Stimulated activated CD4-positive, alpha-beta T cell treated with anti-CD3 and anti-CD28 coated beads, Interleukin-2, amount 100 ng/mL, for 48 hours (primary cell): ENCODE measurements around the gene AMZ1.

ENCODE experiments used
- DNase-seq, 2 donors: peaks; one replicate each; pipeline ENCODE4 v3.0.0-alpha.2; 2020

AMZ1 gene, protein sequence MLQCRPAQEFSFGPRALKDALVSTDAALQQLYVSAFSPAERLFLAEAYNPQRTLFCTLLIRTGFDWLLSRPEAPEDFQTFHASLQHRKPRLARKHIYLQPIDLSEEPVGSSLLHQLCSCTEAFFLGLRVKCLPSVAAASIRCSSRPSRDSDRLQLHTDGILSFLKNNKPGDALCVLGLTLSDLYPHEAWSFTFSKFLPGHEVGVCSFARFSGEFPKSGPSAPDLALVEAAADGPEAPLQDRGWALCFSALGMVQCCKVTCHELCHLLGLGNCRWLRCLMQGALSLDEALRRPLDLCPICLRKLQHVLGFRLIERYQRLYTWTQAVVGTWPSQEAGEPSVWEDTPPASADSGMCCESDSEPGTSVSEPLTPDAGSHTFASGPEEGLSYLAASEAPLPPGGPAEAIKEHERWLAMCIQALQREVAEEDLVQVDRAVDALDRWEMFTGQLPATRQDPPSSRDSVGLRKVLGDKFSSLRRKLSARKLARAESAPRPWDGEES

GRCh38 chr7:2687881-2688318 lies at the start of gene AMZ1:
TSS of gene AMZ1 (plus strand) at chr7:2688202. CDS start at chr7:2700452, 12,250 bp downstream.
- no peak for DNase-seq

- DNase-seq = no peak
Observed at GRCh38 chr7:2638224-2638991, 49.6 kb upstream of the AMZ1 start.

GRCh38 chr7:2639181-2639681 lies 48.8 kb upstream of the AMZ1 start:
- DNase-seq = no peak

- DNase-seq = no peak
Observed at GRCh38 chr7:2639695-2640481, 48.1 kb upstream of the AMZ1 start.

DNA sequence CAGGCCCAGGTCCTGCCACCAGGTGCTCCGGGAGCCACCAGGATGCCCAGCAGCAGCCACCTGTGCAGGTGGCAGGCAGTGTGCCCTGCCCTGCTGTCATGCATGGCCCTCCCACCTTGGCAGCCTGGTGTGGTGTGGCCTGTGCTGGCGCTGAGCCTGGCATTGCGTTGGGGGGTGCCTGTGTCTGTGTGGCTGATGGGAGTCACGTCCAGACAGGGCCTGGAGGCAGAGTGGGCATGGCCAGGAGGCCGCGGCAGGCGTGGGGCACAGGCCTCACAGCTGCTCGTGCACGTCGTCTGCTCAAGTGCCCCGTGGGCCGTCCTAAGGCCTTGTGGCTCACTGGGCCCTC lies 47.5 kb upstream of the AMZ1 start:
- DNase-seq = no peak

- no peak for DNase-seq
Observed at GRCh38 chr7:2640846-2641316, 47.1 kb upstream of the AMZ1 start.

DNA sequence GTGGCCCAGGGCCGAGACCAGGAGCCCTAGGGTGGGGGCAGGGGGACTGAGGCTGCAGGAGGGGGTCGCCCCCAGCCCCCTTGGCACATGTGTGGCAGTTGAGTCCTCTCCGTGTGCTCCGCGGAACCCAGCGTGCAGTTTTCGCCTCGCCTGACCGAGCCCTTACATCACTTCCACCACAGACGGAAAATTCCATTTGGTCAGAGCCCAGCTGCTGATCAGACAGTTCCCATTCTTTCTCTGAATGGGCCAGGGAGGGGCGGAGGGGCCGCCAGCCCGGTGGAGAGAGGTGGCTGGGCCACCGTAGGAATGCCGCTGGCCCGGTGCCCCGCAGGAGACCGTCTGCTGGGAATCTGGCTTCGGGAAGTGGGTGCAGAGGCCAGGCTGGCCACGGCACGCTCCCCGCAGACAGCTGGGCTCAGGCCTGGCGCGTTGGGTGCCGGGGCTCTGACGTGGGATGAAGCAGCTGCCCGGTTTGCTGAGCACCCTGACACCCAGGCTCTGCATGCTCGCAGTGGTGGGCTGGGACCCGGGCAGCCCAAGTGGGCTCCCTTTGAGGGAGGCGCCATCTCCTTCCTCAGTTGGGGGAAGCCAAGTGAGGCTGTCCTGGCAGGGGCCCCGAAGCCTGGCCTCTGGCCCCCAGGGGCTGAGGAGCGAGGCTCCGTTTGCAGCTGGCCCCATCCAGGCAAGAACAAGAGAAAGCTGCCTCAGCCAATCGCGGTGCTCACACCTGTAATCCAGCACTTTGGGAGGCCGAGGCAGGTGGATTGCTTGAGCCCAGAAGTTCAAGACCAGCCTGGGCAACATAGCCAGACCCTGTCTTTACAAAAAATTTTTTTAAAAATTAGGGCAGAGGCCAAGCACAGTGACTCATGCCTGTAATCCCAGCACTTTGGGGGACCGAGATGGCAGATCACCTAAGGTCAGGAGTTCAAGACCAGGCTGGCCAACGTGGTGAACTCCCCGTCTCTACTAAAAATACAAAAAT lies 46.3 kb upstream of the AMZ1 start:
- no peak for DNase-seq

GRCh38 chr7:2643386-2644219 lies 44.4 kb upstream of the AMZ1 start:
- no peak for DNase-seq

GRCh38 chr7:2644220-2644561 lies 43.8 kb upstream of the AMZ1 start:
- DNase-seq = no peak

DNA sequence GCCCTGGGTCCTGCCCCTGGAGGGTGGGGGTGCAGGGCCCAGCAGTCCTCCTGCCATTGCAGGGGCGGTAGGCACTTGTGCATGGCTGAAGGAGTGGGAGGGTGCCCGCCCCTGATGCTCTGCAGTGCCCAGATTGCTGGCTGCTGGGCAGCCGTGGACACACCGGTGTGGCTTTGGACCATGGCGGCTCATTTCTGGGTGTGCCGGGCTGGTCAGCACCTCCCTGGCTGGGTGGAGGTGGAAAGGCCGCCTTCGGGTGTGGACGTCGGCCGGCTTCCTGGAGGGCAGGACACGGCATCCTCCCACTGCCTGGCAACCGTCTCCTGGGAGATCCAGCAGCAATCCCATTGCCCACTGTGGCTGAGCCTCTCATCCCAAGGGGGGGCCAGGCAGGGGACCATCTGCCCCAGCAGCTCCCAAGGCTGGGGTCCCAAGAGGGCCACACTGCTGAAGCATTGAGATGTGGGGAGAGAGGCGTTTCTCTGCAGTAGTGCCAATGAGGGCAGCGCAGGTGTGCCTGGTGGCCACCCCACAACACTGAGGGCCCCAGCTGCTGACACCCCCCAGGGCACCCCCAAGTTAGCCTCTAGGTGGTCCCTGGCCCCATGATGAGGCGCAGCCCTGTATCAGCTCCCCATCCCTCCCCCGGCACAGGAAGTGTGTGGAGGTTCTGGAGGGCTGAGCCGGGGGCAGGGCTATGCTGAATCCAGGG lies 43.3 kb upstream of the AMZ1 start:
- DNase-seq = no peak

- no peak for DNase-seq
Observed at GRCh38 chr7:2645274-2645868, 42.6 kb upstream of the AMZ1 start.

GRCh38 chr7:2646336-2646679 lies 41.7 kb upstream of the AMZ1 start:
- DNase-seq = no peak

- no peak for DNase-seq
Observed at GRCh38 chr7:2646680-2647571, 41.1 kb upstream of the AMZ1 start.

GRCh38 chr7:2647594-2648172 lies 40.3 kb upstream of the AMZ1 start:
- no peak for DNase-seq

DNA sequence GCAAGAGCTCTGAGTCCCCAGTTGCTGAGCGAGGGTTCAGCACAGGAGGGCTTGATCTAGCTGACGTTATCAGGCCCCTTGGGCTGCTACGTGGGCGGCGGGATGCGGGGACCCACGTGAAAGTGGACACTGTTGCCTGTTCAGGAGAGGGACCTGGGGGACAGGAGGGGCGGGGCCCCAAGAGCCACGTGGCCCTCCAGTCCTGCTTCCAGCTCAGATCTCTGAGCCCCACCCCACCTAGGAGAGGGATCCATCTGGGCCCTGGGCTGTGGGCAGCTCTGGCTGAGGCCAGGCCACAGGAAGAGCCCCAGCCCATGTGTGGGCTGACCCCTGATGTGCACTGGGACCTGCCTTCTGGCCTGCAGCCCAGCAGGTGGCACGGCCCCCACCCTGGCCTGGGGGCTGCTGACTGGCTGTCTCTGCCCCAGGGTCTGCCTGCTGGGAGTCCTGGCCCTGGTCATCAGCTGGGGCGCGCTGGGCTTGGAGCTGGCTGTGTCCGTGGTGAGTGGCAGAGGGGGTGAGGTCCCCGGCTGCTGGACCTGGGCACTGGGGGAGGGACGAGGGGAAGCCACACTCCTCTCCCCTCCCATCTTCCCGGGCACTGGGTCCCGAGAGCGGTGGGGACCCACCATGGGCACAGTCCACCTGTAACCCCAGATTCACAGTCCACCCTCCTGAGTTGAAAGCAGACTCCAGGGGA lies 38.7 kb upstream of the AMZ1 start:
- DNase-seq = no peak

DNA sequence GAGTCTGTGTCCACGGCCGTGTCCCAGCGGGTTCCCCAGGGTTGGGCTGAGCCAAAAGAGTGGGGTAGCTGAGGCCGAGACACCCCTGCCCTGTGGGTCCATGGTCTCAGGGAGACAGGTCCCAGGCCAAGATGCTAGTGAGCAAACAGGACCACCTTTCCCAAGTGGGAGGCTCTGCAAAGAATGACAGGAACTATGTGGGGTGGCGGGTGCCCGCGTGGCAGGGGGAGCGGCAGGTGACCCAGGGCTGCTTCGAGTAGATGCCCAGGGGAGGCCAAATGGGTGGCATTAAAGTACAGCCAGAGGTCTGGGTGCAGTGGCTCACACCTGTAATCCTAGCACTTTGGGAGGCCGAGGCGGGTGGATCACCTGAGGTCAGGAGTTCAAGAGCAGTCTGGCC lies 38.0 kb upstream of the AMZ1 start:
- DNase-seq = no peak

GRCh38 chr7:2650451-2650850 lies 37.6 kb upstream of the AMZ1 start:
- no peak for DNase-seq

DNA sequence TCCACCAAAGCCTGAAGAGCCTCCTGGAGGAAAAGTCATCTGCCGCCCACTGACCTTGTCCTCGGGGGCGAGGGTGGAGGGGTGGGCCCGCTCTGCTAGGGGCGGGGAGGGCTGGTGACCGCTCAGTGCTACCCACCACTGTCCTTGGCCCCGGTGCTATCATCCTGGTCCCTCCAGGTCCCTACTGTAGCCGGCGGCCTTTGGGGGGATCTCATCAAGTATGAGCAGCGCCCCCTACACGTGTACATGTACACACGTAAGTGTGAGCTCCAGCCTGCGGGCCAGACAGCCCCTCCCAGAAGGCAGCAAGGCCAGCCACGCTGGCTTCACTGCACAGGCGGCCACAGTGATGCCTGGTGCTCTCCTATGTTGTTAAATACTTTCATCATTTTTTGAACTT lies 36.7 kb upstream of the AMZ1 start:
- no peak for DNase-seq
